ENCODE measurements around the gene ITM2C. TPM values are rescaled to one million over a fixed set of nuclear protein-coding genes. Genes with fewer than 3 reads are reported as not detected.

ITM2C gene
- polyA plus RNA-seq, 1 donor: 138 TPM

DNA sequence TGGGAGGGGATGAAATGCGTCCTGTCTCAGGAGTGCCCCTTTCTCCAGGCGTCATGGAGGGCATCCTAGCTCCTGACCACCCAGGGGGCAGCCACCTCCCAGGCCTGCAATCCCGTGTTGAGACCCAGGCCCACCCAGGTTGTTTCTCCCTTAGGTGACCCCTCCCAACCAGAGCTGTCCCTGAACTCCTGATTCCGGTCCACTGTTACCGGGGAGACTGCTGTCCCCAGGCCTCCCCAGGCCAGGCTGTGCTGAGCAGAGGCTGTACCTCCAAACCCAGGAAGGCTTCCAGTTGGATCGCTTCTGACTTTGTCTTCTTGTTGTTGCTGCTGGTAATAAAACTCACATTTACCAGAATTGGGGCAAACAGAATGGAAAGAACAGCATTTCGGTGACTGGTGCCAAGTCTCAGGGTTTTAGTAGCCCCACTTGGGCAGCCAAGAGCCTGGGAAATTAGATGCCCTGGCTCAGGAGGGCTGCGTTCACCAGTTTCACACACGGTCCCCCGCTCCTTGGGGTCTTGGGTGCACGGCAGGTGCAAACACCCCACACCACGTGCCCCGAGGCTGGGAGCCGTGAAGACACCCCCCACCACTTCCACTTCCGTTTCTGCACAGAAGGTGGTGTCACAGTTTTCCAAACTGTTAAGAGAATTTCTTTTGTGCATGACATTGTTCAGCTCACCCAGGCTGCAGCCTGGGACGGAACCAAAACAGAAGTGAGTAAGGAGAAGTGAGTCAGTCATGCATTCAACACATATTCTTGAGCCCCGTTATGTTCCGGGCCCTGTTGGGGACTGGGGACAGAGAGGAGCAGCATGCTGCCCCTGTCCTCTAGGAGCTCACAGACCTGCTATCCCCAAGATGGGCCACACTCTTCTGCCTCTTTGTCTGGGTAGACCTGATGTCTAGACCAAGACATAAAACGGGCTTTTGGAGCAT, 29.4 kb downstream of the ITM2C start:
- DNase-seq: peak; percentile 19

DNA sequence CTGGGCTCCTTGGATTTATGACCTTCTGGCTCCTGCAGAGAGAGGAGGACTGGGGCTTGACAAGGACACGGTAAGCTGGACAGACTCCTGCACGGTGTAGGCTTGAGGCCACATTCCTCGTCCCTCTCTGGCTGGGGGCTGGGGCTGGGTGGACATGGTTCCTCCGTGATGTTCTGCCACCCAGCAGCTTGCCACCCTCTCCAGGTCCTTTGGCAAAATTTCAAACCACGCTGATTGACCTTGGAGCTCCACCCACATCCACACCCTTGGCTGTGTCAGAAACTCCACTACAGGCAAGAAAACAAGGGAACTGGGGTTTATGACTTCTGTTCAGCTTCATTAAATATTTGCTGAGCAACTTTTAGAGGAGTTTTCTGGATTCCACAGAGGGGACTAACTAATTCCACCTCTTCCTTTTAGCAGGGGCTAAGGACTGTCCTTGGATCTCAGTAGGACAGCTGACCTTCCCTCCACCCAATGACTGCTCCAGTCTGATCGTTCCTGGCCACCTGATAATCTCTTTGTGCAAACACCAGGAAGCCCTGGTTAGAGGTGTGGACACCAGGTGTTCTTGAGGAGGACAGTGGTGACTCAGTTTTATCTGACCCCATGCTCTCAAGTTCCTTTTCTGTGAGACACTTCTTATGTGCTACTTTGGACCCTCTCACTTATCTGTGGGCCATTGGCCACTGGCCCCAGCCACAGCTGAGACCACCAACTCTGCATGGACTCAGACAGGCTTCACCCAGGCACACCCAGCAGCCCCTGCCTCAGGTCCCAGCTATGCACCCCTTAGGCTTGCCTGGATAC, 31.0 kb downstream of the ITM2C start:
- DNase-seq: no peak

- no peak for DNase-seq
These were observed 31.8 kb downstream of the ITM2C start for GRCh38 chr2:230896346-230897115.

GRCh38 chr2:230898016-230898712, 33.4 kb downstream of the ITM2C start:
- no peak for DNase-seq

GRCh38 chr2:230898713-230899091, 34.0 kb downstream of the ITM2C start:
- DNase-seq: no peak

- no peak for DNase-seq
These were observed 34.5 kb downstream of the ITM2C start for GRCh38 chr2:230899287-230899686.

DNA sequence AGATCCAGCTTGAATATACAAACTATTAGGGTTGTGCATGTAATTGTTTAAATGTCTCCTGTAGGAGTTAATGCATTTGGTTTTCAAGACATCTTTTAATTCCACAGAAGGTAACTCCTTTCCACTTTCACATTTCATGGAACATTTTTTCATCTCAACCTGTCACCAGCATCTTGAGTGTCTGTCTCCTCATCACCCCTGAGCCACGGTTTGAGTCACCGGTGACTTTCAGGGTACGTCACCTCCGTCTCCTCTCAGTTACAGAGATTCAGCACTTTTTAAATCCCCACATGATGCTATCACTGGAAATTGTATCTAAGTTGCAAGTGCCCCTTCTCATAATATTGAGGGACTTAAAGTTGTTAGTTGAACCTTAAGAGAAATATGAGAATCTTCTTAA, 35.0 kb downstream of the ITM2C start:
- DNase-seq: no peak

GRCh38 chr2:230900336-230900995, 35.7 kb downstream of the ITM2C start:
- DNase-seq: no peak

DNA sequence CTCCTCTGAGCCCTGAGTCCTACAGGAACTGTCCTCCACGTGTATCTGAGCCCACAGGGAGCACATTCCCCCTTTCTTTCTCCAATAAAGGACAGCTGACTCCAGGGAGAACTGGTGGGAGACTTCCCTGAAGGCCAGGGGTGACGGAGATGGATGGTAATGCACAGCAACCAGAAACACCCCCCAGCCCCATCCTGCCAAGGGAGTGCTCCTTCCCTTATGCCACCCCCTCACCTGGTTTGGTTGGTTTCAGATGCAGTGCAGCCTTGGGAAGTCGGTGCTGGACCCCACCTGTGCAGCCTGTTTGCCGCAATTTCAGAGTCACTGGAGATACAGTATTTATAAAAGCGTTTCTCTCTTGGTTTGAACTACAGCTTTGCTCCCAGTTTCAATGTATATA, 36.3 kb downstream of the ITM2C start:
- DNase-seq: no peak

GRCh38 chr2:230902180-230902899, 37.6 kb downstream of the ITM2C start:
- DNase-seq: no peak

DNA sequence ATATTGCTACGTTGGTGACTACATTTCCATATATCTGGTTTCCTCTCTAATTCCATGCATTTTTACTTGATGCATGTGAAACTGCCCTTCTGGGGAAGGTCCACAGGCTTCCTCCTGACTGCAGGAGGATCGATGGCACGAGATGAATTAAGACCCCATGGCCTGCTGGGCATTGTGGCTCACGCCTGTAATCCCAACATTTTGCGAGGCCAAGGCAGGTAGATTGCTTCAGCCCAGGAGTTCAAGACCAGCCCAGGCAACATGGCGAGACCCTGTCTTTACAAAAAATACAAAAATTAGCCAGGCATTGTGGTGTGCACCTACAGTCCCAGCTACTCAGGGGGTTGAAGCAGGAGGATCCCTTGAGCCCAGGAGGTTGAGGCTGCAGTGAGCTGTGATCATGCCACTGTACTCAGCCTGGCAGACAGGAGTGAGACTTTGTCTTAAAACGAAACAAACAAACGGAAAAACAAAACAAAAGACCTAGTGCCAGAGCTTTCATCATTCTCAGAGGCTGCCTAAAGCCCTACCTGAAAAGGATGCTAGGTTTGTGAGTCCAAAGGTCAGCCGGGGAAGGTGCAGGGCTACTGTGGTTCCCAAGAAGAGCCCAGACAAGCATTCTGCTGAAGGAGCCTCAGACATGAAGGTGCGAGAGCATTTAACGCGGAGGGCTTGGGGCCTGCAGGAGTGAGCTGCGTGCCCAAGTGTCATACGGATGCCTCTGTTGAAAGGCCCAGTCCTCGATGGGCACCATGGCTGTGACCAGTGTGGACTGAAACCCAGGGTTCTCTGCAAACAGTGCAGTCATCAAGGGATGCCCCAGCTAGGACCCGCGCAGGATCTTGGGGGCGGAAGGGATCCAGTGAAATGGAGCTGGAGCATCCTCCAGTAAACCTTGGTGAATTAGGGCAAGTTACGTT, 38.7 kb downstream of the ITM2C start:
- DNase-seq: no peak

- DNase-seq: no peak
These were observed 40.2 kb downstream of the ITM2C start for GRCh38 chr2:230904856-230905447.

DNA sequence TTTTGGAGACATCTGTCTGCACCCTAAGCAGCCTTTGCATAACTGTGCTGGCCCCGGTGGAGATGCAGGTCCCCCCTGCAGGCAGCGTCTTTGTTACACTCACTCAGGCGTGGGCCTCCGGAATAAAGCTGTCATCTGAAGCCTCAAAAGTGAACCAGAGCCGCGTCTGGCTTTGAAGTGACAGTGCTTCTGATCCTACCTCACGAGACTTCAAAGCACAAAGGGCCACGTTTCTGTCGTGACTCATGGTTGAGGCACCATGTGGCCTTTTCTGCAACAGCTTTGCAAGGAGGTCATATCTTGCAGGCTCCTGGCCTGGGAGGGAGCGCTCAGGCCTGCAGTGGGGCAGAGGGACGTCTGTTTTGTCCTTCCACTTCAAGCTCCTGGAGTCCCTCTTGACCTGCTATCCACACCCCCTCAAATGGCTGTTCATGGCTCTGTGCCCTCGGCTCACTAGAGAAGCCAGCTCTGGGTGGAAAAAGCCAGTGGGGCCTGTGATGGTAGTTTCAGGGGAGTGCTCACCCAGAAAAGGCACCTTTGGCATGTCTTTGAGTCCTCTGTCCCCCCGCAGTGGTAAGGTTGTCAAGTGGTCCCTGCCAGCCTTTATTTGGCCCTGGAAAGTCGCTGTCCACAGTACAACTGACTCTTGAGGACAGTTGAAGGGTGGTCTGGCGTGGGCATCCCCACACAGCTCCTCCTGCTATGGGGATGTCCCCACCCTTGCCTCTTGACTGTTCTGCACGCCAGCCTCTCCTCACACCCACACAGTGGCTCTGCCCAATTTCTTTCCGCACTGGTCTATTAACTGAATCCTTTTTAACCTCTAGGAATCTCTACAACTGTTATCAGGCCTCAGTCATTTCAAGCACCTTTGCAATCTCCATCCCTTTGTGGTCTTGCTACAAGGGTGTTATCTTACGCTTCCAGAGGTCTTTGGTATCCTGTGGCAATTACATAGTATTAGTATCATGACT, 41.0 kb downstream of the ITM2C start:
- no peak for DNase-seq

DNA sequence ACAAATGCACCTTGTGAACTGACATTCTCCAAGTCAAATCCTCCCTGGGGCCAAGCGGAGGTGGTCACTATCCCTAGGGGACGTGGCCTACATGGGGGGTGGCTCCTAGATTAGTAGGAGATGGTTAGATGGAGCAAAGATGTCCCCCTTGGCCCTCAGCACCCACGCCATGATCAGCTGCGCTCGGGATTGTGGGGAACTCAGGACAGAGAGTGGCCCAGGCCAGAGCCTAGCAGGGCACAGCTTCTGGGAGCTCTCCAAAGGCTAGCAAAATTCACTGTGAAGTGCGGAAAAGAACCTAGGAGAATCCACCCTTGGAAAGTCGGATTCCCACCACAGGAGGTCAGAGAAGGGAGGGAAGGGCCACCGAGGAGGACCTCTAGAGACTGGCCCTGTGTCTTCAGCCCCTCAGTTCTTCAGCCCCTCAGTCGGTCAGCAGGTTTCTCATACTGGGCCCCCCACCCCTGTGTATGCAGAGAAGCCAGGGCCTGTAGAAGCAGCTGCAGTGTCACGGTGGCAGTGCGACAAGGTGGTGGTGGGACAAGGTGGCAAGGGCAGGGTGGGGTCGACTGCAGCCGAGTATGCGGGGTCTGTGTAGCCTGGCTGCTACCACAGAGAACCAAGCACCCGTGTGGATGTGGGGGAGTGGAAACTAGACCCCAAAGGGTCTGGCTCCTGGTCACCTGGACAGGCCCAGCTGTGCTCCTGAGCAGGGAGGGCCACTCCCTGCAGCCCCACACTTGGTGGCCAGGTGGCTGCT, 41.9 kb downstream of the ITM2C start:
- no peak for DNase-seq

GRCh38 chr2:230907361-230908091, 42.8 kb downstream of the ITM2C start:
- DNase-seq: no peak

DNA sequence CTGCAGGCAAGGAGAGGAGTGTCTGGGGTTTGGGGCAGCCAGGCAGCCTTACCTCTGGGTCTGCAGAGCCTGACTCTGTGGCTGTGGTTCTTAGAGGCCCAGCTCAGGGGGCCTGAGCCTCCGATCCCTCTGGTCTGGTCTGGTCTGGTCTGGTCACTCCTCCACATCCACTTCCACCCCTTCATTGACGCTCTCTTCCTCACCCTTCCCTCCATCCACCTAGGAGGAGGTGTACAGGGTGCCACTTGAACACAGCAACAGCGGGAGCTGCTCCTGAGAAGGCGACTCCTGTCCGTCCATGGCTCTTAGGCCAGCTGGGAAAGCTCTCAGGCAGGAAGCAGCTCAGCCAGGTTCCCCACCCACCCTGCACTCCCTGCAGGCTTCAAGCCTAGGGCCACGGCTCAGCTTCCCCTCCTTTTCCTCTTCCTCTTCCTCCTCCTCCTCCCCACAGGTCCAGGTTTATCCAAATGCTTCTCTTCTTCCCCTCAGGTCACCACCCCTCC, 43.4 kb downstream of the ITM2C start:
- no peak for DNase-seq
